Lung (tissue), 12 donors: ENCODE results near the gene FAM193A. TPM values are rescaled to one million over a fixed set of nuclear protein-coding genes. Genes with fewer than 3 reads are reported as not detected.
"Not testable (repeated sequence)": the region's sequence is repeated elsewhere in the genome, so short reads cannot be mapped to it uniquely, and the experiment has no call there.

Experiments
- ATAC-seq: fragments of 200-7000 bp; cut with Tn5 transposase; one replicate; pipeline ENCODE4 v1.9.1; 2020; ENCODE audit warnings: moderate number of reproducible peaks; ENCODE audit not compliant: insufficient read depth, low FRiP score
- DNase-seq, 3 donors: peaks; one replicate each; pipeline ENCODE4 v3.0.0-alpha.2; 2013 to 2017
- H3K27ac ChIP-seq, 2 donors: one replicate each; pipeline ENCODE4 v1.5.1; 2013; ENCODE audit warnings: mild to moderate bottlenecking in 2 of 2, moderate library complexity in 2 of 2, control low read depth in 1 of 2, inconsistent platforms in 1 of 2, low read depth in 1 of 2, low read length in 1 of 2
- H3K27me3 ChIP-seq, 3 donors: one replicate each; pipeline ENCODE4 v1.5.1; 2013; ENCODE audit warnings: low read length in 2 of 3; ENCODE audit not compliant: control insufficient read depth in 3 of 3, insufficient read depth in 3 of 3
- H3K36me3 ChIP-seq, 4 donors: one replicate each; pipeline ENCODE4 v1.5.1; 2013; ENCODE audit warnings: low read length in 4 of 4, mild to moderate bottlenecking in 1 of 4, moderate library complexity in 1 of 4; ENCODE audit not compliant: control insufficient read depth in 4 of 4, insufficient read depth in 4 of 4
- H3K4me1 ChIP-seq, 5 donors: one replicate each; pipeline ENCODE4 v1.5.1; 2013; ENCODE audit warnings: low read length in 5 of 5, mild to moderate bottlenecking in 2 of 5, moderate library complexity in 1 of 5; ENCODE audit not compliant: control insufficient read depth in 5 of 5, insufficient read depth in 5 of 5
- H3K4me3 ChIP-seq: one replicate; pipeline ENCODE4 v1.5.1; 2013; ENCODE audit warnings: mild to moderate bottlenecking, control low read depth, moderate library complexity
- H3K9ac ChIP-seq, 2 donors: one replicate each; pipeline ENCODE4 v1.5.1; 2013; ENCODE audit warnings: low read length in 2 of 2, control low read depth in 1 of 2; ENCODE audit not compliant: insufficient read depth in 1 of 2
- H3K9me3 ChIP-seq, 4 donors: one replicate each; pipeline ENCODE4 v1.5.1; 2013; ENCODE audit warnings: low read length in 3 of 4, mild to moderate bottlenecking in 1 of 4, moderate library complexity in 1 of 4; ENCODE audit not compliant: control insufficient read depth in 4 of 4, insufficient read depth in 3 of 4
- CTCF ChIP-seq: IDR thresholded peaks from 2 replicates; pipeline ENCODE4 v1.5.1; 2012; ENCODE audit warnings: mild to moderate bottlenecking; ENCODE audit errors: control extremely low read depth, extremely low read depth
- WGBS, 2 donors: extraction: QIAGEN DNeasy Blood & Tissue Kit; methylation state at CpG; one replicate each; pipeline ENCODE4 v1.1.7; 2013; 5-methylcytosine and 5-hydroxymethylcytosine counted together
- polyA plus RNA-seq, 2 donors: library from polyadenylated mRNA; stranded (reverse); fragments of 200-250 nt; gene quantifications; one replicate each; pipeline ENCODE4 v1.2.1, GENCODE V29; 2013
- total RNA-seq, 2 donors: library from RNA; depleted of rRNA in 1 of 2; stranded (reverse); fragments of >200 nt in 1 of 2; gene quantifications; one replicate each; pipeline ENCODE4 v1.2.1, GENCODE V29; 2014 to 2021
- donor health status: control.
- donor health status: control.
- donor health status: Bipolar disorder and iron deficiency.
- donor health status: healthy.
- donor health status: DM: yes; HTN: yes; CAD: no.

Gene FAM193A
- total and polyA plus RNA-seq, 4 donors: 9.7 to 33.2 (median 17.5) TPM

- ATAC-seq: no peak
- DNase-seq: peak in 1 of 3 donors; percentile 20
- peaks cover 0 to 16% (median 8%) of the 10 kb centered on the region in 5 donors for H3K4me1 ChIP-seq
These were observed 1.5 kb upstream of the FAM193A start for GRCh38 chr4:2534904-2535375.

GRCh38 chr4:2535376-2536192 lies 863 bp upstream of the FAM193A start:
- Histone ChIP-seq H3K4me3 (peak overlapping the region; percentile 69), H3K36me3 (no peaks in the 10 kb centered on the region), H3K9ac (peak overlapping the region; percentile 65 to 90), H3K27me3 (no peaks in the 10 kb centered on the region), H3K4me1 (peaks cover 0 to 16% (median 8%) of the 10 kb centered on the region in 5 donors), H3K9me3 (no peaks in the 10 kb centered on the region), H3K27ac (peak overlapping the region; percentile 96 to 97)
- ATAC-seq (peak; percentile 2), DNase-seq (peak; percentile 64 to 80 (median 66))
- no peak for TF ChIP-seq CTCF
- 2 to 4% methylated on average over 56 to 77 of the region's 77 CpGs for whole genome bisulfite sequencing, 2 donors

More at GRCh38 chr4:2534904-2535375, 1.5 kb upstream of the FAM193A start:
- Histone ChIP-seq H3K27me3 (no peaks in the 10 kb centered on the region), H3K27ac (peak overlapping the region; percentile 96 to 97), H3K4me3 (no peak overlapping the region), H3K36me3 (no peaks in the 10 kb centered on the region), H3K9ac (peak overlapping the region; percentile 65 to 90), H3K9me3 (no peaks in the 10 kb centered on the region)
- WGBS, 2 donors: 58 to 62% methylated on average over 5 of the region's 5 CpGs
- no peak for TF ChIP-seq CTCF

GRCh38 chr4:2537011-2537830 lies 774 bp downstream of the FAM193A start:
- Histone ChIP-seq H3K27me3 (no peaks in the 10 kb centered on the region), H3K36me3 (no peaks in the 10 kb centered on the region), H3K27ac (peak overlapping the region; percentile 88 to 96), H3K9ac (peak overlapping the region; percentile 39 to 68), H3K9me3 (no peaks in the 10 kb centered on the region), H3K4me3 (peak overlapping the region; percentile 93), H3K4me1 (peaks cover 0 to 16% (median 8%) of the 10 kb centered on the region in 5 donors)
- DNase-seq: peak; percentile 43 to 63 (median 59)
- no peak for TF ChIP-seq CTCF
- 1% methylated on average over 68 to 103 of the region's 103 CpGs for WGBS, 2 donors
- no peak for ATAC-seq

GRCh38 chr4:2543580-2544191 lies 7.2 kb downstream of the FAM193A start:
- not testable (repeated sequence) for H3K9ac ChIP-seq, H3K4me3 ChIP-seq, H3K9me3 ChIP-seq, H3K27ac ChIP-seq, H3K27me3 ChIP-seq, H3K4me1 ChIP-seq, H3K36me3 ChIP-seq, DNase-seq, ATAC-seq
- WGBS, 2 donors: 90 to 93% methylated on average over 10 of the region's 10 CpGs
